Activated naive CD4-positive, alpha-beta T cell treated with anti-CD3 and anti-CD28 coated beads, Interleukin-2, amount 50 U/mL, for 24 hours (primary cell): Measurements from ENCODE around the gene SND1.

Source experiments
- H3K27ac Mint-ChIP-seq: one replicate; pipeline ENCODE4 v1.8.0; 2021; ENCODE audit warnings: mild to moderate bottlenecking, mixed read lengths
- H3K27me3 Mint-ChIP-seq: one replicate; pipeline ENCODE4 v1.8.0; 2021; ENCODE audit warnings: mixed read lengths
- H3K36me3 Mint-ChIP-seq: one replicate; pipeline ENCODE4 v1.8.0; 2021; ENCODE audit warnings: mixed read lengths
- H3K4me1 Mint-ChIP-seq: one replicate; pipeline ENCODE4 v1.8.0; 2021; ENCODE audit warnings: mixed read lengths
- H3K4me3 Mint-ChIP-seq: one replicate; pipeline ENCODE4 v1.8.0; 2021; ENCODE audit warnings: mild to moderate bottlenecking, mixed read lengths
- H3K9me3 Mint-ChIP-seq: one replicate; pipeline ENCODE4 v1.8.0; 2021; ENCODE audit warnings: mixed read lengths

The SND1 gene

DNA sequence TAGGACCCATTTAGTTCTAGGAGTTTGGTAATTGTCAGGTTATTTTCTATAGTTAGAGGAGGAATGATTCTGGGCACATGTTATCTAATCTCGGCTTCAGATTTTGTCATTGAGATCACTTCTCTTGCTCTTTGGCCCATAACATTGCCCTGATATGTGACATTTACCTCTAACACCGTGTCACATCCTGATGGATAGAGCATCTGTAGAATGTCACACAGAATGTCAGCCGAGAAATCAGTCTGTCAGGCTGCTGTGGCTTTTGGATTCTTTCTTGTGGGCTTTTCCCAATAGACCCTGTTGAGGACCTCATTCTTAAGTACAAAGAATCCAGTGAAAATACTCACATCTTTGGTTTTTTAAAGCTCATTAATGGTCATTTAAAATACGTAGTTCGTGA, 236.8 kb downstream of the SND1 start:
- no peaks in the 10 kb centered on the region for H3K9me3 Mint-ChIP-seq
- peaks cover 22% of the 10 kb centered on the region for H3K4me1 Mint-ChIP-seq
- no peak overlapping the region for H3K4me3 Mint-ChIP-seq
- H3K27me3 Mint-ChIP-seq: no peaks in the 10 kb centered on the region
- H3K27ac Mint-ChIP-seq: no peak overlapping the region
- H3K36me3 Mint-ChIP-seq: peaks cover 52% of the 10 kb centered on the region

DNA sequence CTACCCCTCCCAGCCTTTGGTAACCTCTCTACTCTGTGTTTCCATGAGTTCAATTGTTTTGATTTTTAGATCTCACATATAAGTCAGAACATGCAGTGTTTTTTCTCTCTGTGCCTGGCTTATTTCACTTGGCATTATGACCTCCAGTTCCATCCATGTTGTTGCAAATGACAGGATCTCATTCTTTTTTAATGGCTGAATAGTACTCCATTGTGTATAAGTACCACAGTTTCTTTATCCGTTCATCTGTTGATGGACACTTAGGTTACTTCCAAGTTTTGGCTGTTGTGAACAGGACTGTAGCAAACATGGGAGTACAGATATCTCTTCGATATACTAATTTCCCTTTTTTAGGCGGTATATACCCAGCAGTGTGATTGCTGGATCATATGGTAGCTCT, 237.7 kb downstream of the SND1 start:
- Mint-ChIP-seq H3K4me3 (no peak overlapping the region), H3K4me1 (peaks cover 22% of the 10 kb centered on the region), H3K36me3 (peaks cover 49% of the 10 kb centered on the region), H3K27ac (no peak overlapping the region), H3K27me3 (no peaks in the 10 kb centered on the region), H3K9me3 (no peaks in the 10 kb centered on the region)

DNA sequence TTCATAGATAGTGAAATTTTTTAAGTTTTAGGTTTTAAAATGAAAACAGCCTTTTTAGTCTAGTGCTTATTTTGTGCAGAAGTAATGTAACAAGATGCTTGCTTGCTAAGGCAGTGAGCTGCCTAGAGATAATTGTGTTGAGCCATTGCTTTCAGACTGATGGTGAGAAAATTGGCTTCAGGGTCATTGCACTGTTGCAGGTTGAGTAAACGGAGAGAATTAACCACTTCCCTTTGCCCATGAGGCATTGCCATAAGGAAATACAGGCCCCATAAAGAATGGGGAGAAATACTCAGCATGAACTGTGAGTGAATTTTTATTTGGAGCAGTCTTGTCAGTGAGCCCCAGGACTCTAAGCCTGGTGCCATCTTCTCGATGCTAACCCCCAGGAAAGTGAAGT, 238.7 kb downstream of the SND1 start:
- H3K27me3 Mint-ChIP-seq: no peaks in the 10 kb centered on the region
- peaks cover 22% of the 10 kb centered on the region for H3K4me1 Mint-ChIP-seq
- no peaks in the 10 kb centered on the region for H3K9me3 Mint-ChIP-seq
- no peak overlapping the region for H3K27ac Mint-ChIP-seq
- H3K36me3 Mint-ChIP-seq: peaks cover 48% of the 10 kb centered on the region
- H3K4me3 Mint-ChIP-seq: no peak overlapping the region

DNA sequence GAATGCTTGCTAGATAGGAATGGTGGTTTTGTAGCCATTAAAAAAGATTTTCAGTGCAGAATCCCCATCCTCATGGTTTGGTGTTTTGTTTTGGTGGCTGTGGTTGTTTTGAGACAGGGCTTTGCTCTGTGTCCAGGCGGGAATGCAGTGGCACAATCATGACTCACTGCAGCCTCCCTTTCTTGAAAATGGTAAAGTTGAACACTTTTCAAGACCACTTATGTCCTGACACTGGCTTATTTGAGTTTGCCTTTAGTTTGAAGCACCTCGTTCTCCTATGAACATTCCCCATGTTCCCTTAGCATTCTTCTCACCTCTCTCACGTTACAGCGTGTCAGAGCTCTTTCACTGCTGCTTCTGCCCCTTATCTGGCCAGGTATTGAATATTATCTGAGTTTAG, 239.2 kb downstream of the SND1 start:
- Mint-ChIP-seq H3K27ac (no peak overlapping the region), H3K4me1 (peaks cover 22% of the 10 kb centered on the region), H3K9me3 (no peaks in the 10 kb centered on the region), H3K27me3 (no peaks in the 10 kb centered on the region), H3K36me3 (peaks cover 48% of the 10 kb centered on the region), H3K4me3 (no peak overlapping the region)

DNA sequence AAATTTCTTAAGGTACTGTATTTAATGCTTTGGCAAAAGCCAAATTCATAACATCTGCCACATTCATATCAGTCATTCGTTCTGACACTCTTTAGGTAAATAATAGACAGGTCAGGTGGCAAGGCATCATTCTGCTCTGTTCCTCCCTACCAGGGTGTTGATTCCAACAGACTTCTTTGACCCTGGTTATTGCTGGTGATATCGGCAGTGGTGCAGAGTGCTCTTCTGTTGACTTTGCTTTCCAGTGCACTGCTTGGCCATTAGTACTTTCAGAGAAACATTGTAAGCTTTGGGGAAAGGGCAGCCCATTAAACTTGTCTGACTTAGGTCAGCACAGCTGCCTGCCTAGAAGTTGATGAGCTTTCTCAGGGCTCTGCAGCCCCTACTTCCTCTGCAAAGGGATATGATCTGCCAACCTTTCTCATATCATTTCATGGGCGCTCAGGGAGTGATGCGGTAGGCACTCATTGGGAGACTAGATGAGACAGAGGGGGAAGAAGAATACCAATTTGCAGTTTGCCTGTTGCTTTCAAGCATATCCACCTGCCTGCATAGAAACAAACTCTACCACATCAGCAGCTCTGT, 240.0 kb downstream of the SND1 start:
- H3K36me3 Mint-ChIP-seq: peaks cover 44% of the 10 kb centered on the region
- no peak overlapping the region for H3K27ac Mint-ChIP-seq
- H3K4me1 Mint-ChIP-seq: peaks cover 22% of the 10 kb centered on the region
- no peaks in the 10 kb centered on the region for H3K27me3 Mint-ChIP-seq
- H3K9me3 Mint-ChIP-seq: no peaks in the 10 kb centered on the region
- H3K4me3 Mint-ChIP-seq: no peak overlapping the region

DNA sequence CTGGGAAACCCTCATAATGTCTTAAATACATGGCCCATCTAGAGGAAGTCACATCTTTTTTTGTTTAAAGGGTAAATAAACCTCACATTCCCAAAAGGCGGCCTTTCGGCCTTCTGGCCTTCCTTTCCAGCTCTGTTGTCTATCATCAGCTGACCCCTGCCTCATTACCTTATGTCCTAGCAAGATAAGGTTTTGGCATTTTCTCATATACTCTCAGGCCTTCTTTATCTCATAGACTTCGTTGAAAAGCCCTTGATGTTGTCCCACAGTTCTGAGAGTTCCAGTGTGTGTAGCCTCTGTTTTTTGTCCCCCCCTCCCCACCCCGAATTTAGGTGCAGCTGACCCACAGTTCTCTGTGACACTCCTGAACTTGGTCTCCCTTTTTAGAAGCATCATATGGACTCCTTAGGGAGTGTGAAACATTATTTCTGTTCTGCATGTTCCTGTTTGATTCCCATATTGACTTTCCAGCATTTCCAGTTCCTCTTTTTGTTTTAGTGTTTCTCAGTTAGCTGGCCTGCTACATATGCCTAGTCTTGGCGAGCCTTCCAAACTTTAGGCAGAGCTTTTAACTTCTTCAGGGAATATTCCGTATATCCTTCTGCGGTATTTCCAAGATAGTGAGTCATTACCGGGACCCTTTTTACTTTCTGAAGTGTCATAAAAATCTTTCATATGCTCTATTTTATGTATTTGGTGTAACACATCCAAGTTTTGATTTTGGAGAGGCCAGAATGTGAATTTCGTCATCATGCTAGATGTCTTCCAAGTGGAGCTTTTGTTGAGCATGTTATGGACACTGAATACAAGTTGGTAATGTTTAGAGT, 240.7 kb downstream of the SND1 start:
- Mint-ChIP-seq H3K4me3 (no peak overlapping the region), H3K4me1 (peaks cover 19% of the 10 kb centered on the region), H3K36me3 (peaks cover 40% of the 10 kb centered on the region), H3K27ac (peak overlapping the region; percentile 57), H3K9me3 (no peaks in the 10 kb centered on the region), H3K27me3 (no peaks in the 10 kb centered on the region)

DNA sequence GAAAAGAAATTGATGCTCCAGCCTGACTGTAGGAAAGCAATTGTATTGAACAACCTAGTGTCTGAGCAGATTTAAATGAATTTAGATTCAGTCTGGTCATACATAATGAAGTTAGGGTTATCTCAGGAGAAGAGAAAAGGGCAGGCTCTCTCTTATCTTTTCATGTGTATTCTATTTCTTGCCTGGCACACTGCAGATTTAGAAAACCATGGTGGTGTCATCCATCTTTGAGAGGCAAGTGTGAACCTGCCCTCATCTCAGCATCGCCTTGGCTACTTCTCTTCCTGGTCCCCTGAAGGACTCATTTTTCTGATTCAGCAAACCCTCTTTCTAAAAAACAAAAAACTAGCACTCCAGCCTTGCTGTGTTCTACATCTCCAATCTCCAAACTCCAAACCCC, 241.6 kb downstream of the SND1 start:
- peaks cover 19% of the 10 kb centered on the region for H3K4me1 Mint-ChIP-seq
- no peaks in the 10 kb centered on the region for H3K9me3 Mint-ChIP-seq
- no peaks in the 10 kb centered on the region for H3K27me3 Mint-ChIP-seq
- H3K27ac Mint-ChIP-seq: no peak overlapping the region
- no peak overlapping the region for H3K4me3 Mint-ChIP-seq
- peaks cover 34% of the 10 kb centered on the region for H3K36me3 Mint-ChIP-seq

DNA sequence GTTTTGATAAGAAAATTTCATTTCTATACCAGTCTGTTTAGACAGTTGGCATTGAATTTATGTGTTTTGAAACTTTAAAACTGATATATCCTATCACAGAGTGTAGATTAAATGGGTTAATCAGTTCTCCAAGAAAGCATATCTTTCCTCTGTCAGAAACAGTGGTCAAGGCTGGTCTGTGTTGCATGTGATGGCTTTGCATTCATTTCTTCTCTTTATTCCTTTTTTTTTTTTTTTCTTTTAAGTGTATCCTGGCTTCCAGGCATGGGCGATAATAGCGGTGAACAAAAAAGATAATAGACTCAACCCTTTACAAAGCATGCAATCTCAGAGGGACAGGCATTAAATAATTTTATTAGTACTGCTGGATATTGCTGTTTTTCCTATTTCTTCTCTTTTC, 242.6 kb downstream of the SND1 start:
- Mint-ChIP-seq H3K27ac (no peak overlapping the region), H3K27me3 (no peaks in the 10 kb centered on the region), H3K4me1 (peaks cover 23% of the 10 kb centered on the region), H3K36me3 (peaks cover 37% of the 10 kb centered on the region), H3K4me3 (no peak overlapping the region), H3K9me3 (no peaks in the 10 kb centered on the region)

DNA sequence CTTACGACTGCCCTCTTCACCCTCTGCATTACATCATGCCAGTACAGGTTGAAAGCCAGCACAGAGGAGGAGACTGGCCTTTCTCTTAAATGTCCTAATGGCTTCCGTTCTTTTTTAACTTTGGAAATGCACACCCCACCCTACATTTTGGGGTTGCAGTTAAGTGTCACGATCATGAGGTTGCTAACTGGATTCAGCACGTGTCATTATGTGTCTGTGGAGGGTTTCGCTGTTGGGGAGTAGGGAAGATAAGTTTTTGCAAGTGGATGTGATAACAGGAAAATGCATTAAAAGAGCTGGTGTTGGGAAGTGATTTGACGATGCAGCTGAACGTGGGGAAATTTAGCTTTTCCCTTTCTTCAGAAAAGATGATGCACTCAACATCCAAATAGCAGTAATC, 243.4 kb downstream of the SND1 start:
- Mint-ChIP-seq H3K4me1 (peaks cover 23% of the 10 kb centered on the region), H3K36me3 (peaks cover 32% of the 10 kb centered on the region), H3K9me3 (no peaks in the 10 kb centered on the region), H3K27ac (no peak overlapping the region), H3K27me3 (no peaks in the 10 kb centered on the region), H3K4me3 (no peak overlapping the region)

DNA sequence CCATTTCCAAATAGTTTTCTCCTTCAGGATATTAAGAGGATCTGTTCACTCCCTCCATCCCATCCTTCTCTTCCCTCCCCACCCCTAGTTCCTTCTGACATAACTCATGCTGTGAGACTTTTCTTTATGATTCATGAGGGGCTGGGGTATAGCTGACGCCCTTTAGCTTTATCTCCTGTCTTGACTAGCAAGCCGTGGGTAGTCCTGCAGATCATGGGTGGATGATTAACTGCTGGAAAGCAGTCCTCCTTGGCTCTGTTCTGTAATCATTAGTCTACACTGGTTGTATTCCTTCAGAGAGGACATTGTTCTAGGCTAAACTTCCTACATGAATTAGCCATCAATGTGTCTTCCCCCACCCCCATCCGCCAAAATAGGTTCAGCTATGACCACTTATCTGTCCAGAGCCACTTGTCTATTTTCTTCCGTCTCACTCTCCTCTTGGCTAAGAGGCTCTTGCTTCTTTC, 243.9 kb downstream of the SND1 start:
- no peak overlapping the region for H3K27ac Mint-ChIP-seq
- no peaks in the 10 kb centered on the region for H3K9me3 Mint-ChIP-seq
- H3K36me3 Mint-ChIP-seq: peaks cover 32% of the 10 kb centered on the region
- peaks cover 28% of the 10 kb centered on the region for H3K4me1 Mint-ChIP-seq
- no peak overlapping the region for H3K4me3 Mint-ChIP-seq
- no peaks in the 10 kb centered on the region for H3K27me3 Mint-ChIP-seq

DNA sequence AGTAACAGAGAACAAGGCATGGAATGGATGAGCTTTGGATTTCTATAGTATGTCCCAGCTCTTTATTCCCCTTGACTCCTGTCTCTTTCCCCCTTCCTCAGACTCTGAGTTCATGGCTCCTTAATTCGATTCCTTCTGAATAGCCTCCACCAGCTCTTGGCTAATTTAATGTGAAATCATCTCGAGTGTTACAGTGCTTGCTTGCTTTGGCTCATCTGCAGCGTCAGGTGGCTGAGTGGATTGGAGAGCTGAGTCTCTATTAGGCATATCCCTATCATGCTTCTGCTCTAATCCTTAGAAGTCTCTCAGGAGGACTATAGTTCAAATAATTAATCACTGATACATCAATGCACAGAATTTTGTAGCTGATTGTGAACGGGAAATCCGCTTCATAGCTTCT, 244.7 kb downstream of the SND1 start:
- Mint-ChIP-seq H3K9me3 (no peaks in the 10 kb centered on the region), H3K27ac (no peak overlapping the region), H3K27me3 (no peaks in the 10 kb centered on the region), H3K4me1 (peaks cover 32% of the 10 kb centered on the region), H3K36me3 (peaks cover 28% of the 10 kb centered on the region), H3K4me3 (no peak overlapping the region)

DNA sequence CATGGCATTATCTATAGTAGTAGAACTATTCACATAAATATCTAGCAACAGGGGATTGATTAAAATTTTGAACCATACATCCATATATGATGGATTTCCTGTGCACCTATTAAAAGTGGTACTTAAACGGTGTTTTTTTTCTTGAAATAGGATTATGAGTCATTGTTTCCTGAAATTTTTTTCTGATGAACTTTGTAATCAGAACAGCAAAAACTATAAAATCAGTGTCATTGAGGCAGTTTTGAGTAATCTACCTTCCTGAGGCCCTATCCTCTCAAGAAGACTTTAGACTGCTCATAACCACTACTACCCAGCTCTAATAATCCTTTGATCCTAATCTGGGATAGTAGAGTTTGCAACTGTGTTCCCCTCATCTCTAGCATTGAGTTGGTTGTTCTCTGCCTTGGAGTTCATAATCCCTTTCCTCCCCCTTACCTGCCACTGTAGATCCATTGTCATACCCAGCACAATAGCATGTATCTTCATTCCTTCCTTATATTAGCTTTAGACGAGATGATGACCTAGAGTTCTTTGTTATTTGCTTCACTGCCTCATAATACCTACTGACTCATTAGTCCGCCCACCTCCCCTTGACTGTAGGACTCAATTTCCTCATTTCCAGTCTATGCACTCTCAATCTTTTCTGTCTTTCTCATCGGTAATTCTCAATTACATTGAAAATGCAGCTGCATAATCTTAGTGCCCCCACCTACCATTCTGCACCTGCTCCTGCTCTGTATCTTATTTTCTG, 245.9 kb downstream of the SND1 start:
- peaks cover 36% of the 10 kb centered on the region for H3K4me1 Mint-ChIP-seq
- H3K4me3 Mint-ChIP-seq: no peak overlapping the region
- no peaks in the 10 kb centered on the region for H3K9me3 Mint-ChIP-seq
- H3K27me3 Mint-ChIP-seq: no peaks in the 10 kb centered on the region
- H3K36me3 Mint-ChIP-seq: peaks cover 22% of the 10 kb centered on the region
- no peak overlapping the region for H3K27ac Mint-ChIP-seq

DNA sequence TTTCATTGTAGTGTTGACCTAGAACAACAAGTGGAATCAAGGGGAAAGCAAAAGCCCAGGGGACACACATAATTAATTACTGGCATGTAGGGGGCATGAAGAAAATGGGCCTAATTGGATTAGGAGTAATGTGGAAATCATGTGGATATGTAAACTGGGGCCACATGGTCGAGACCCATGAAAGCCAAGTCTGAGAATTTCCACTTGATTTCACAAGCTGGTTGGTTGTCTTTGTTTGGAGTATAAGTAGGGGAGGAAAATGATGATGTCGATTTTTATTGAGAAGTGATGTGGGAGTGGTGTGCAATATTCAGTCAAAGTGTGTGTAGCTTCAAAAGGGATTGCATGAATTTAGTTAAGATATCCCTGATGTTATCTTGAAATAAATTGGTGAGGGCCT, 247.4 kb downstream of the SND1 start:
- no peaks in the 10 kb centered on the region for H3K27me3 Mint-ChIP-seq
- no peak overlapping the region for H3K4me3 Mint-ChIP-seq
- peaks cover 40% of the 10 kb centered on the region for H3K4me1 Mint-ChIP-seq
- H3K27ac Mint-ChIP-seq: peak overlapping the region; percentile 2
- peaks cover 14% of the 10 kb centered on the region for H3K36me3 Mint-ChIP-seq
- H3K9me3 Mint-ChIP-seq: no peaks in the 10 kb centered on the region

DNA sequence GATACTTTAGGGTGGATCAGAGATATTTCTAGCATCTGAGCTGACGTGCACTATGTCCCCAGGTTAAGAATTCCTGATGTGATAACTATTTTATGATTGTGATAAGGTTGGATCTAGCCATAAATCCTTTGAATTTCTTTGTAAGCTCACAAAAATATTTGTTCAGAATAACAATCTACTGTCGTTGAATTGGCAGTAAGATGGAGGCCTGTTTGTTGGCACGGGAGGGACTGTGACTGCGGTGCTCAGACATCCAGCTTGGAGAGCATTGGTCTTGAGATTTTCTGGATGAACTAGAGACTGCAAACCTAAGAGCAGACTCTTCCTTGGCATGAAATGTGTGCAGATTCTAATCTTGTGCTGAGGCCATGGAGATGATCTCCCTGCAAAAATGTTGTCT, 248.1 kb downstream of the SND1 start:
- Mint-ChIP-seq H3K27ac (no peak overlapping the region), H3K27me3 (no peaks in the 10 kb centered on the region), H3K36me3 (peaks cover 18% of the 10 kb centered on the region), H3K4me1 (peaks cover 45% of the 10 kb centered on the region), H3K4me3 (no peak overlapping the region), H3K9me3 (no peaks in the 10 kb centered on the region)

DNA sequence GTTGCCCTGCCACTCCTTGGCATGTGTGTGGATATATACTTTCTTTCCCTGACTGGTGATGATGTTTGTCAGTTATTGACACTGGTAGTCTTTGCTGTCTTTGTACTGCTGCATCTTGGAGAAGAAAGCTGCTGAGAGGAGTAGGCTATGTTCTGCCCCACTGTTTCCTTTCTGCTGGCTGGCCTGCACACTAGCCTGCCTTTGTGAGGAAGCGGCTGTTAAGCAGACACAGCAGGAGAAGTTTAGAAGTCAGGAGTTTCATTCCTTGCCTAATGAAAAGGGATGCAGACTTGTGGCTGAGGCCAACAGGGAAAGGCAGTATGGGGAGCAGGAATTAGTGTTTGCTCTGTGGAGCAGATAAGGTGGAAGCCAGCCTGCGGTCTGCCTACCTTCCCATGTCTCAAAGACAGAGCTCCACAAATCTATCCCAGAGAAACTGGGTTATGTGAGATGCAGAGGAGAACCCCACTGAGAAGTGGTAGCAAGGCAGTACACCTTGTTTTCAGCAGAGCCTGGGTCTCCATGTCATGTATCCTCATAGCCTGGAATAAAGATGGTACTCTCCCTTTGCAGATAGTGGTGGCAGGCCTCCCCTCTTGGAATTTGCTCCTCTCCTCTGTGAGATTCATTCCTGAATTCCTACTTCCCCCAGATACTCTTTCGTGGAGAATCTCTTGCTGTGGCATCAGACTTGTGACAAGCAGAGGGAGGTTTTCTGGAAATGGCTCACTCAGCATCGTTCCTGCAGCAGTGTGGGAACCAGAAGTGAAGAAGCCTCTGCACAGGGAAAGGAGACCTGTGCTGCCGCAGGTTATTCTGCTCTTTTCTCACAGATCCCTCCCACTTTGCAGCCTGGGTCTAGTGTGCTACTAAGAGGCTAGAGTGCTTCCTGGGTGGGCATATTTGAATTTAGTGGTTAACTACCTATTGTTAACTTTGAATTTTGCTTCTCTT, 249.0 kb downstream of the SND1 start:
- peaks cover 51% of the 10 kb centered on the region for H3K4me1 Mint-ChIP-seq
- H3K36me3 Mint-ChIP-seq: peaks cover 21% of the 10 kb centered on the region
- no peak overlapping the region for H3K4me3 Mint-ChIP-seq
- H3K27me3 Mint-ChIP-seq: no peaks in the 10 kb centered on the region
- no peaks in the 10 kb centered on the region for H3K9me3 Mint-ChIP-seq
- H3K27ac Mint-ChIP-seq: no peak overlapping the region
